NCI-H2227 treated with DMSO at 0.1 percent for 48 hours (cell line): ENCODE data around the gene TRNT1.
A peak's percentile ranks its signal among the peaks of the same experiment; 100 is the strongest.

ENCODE experiments used
- DNase-seq: peaks from one replicate; lab custom pipeline; 2025; lab: John Stamatoyannopoulos, UW

Gene TRNT1

GRCh38 chr3:3126477-3127431, at the start of gene TRNT1:
TSS of gene TRNT1 (plus strand) at chr3:3126940. CDS start at chr3:3129041, 2,101 bp downstream.
- DNase-seq = peak; percentile 82

DNA sequence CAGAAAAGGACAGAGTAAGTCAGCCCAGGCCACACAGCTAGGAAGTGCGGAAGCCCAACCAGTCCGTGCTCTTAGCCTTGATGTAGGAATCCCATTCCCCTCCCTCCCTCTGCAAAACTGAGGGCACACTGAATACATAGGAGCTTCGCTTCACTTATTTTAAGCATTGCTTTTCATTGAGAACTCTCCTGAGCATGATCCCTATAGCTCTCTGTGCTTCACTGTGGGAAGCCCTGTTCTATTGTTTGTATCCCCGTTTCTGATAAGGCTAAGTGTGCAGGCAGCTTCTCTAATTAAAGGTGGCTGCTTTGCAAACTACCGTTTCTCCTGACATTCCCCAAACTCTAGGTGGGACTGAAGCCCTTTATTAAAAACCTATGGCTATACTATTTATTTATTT, 46.4 kb upstream of the TRNT1 start:
- no peak for DNase-seq

GRCh38 chr3:3081381-3082233, 45.1 kb upstream of the TRNT1 start:
- DNase-seq = no peak

- DNase-seq = no peak
Measured at GRCh38 chr3:3082234-3082924, 44.4 kb upstream of the TRNT1 start.

- DNase-seq = no peak
Measured at GRCh38 chr3:3084890-3085289, 41.9 kb upstream of the TRNT1 start.

- no peak for DNase-seq
Measured at GRCh38 chr3:3085782-3086181, 41.0 kb upstream of the TRNT1 start.

DNA sequence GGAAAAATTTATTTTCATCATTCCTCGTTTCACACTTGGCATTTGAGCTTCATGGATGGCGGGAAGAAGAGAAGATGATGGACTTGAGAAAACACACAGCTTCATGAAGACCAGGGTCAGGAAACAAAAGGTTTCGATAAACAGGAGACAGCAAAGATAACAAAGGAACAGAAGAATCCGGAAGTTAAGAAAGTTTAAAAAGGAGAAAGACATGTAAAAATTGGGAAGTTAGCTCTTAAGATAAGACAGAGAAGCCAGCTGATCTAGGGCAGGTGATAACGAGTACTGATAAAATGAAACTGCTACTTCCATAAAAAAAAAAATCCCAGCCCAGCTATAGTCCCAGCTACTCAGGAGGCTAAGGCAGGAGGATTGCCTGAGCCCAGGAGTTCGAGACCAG, 40.5 kb upstream of the TRNT1 start:
- DNase-seq = no peak

DNA sequence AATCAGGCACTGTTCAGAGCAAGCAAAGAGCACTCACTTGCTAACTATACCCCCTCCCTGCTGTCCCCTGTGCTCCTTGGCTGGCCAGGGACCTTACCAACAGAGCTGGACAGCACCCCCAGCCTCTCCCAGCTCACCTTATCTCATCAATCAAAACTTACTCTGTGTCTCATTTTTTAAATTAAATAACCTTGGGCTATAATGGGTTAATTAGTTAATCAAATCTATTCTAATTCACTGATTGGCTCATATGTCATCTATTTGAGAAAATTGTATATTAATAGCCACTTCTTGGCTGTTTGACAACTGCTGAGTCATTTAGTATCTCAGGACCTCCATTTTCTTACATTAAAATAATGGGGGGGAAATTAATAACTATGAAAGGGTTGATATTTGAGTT, 39.5 kb upstream of the TRNT1 start:
- DNase-seq = no peak

DNA sequence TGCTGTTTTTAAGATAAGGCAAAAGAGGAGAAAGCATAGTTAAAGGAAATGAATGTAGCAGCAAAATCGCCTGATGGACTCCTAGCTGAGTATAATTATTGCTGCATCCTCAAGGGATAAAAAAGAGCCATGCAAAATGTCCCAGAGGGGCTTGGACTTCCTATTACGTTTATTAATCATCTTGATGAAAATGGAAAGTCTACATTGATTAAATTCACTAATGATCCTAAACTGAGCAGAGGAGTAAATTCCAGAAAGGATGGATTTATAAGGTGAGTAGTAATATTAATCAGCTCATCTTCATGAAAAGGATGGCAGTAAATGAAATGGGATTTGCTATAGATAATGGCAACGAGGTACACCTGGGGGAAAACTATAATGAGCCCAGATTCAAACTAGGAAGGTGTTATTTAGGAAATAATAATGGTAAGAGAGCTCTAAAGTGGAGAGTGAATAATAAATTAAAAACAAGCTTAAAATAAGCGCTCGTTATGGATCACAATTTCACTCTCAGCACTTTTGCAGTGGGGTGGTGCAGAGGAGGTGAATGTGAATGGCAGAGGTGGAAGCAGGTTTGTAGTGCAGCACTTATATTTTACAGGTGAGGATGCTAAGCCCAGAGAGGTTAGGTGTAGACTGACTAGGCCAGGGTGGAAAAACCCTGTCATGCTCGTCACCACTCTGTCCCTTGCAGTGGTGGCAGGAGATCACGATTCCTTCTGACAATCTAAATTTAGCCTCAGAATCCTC, 38.8 kb upstream of the TRNT1 start:
- DNase-seq = no peak

DNA sequence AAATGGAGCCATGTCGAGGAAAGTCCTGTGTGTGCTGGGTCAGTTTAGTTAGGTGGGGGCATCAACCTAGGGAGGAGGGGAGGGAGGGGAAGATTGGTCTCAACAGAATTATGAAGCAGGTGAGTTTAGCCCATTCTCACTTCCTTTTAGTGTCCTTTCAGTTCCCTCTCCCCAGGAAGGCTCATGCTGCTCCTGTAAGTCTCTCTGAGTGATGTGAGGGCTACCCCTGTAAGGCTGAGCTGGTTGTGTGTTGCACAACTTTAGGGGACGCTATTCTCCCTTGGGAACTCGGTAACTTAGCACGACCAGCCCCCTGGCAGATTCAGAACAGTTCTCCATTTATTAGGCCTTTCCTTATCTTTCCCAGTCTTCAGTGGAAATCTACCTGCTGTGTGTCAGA, 37.7 kb upstream of the TRNT1 start:
- no peak for DNase-seq

DNA sequence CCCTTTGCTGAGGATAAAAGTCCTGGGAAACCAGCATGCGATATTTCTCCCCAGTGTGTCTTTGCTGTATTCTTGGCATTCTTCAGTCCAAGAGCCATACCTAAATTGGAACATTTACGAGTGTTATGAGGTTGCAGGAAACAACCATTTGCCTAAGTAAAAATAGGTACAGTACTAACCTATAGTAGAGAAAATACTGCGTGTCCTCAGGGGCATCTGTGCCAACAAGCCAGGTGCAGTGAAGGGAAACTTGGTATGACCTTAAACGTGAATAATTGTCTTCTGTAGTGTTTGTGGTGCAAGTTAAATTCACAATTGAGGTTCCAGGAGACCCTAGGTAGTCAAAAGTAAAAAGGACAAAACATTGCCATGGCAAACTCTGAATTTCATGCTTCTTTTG, 28.8 kb upstream of the TRNT1 start:
- DNase-seq = no peak

DNA sequence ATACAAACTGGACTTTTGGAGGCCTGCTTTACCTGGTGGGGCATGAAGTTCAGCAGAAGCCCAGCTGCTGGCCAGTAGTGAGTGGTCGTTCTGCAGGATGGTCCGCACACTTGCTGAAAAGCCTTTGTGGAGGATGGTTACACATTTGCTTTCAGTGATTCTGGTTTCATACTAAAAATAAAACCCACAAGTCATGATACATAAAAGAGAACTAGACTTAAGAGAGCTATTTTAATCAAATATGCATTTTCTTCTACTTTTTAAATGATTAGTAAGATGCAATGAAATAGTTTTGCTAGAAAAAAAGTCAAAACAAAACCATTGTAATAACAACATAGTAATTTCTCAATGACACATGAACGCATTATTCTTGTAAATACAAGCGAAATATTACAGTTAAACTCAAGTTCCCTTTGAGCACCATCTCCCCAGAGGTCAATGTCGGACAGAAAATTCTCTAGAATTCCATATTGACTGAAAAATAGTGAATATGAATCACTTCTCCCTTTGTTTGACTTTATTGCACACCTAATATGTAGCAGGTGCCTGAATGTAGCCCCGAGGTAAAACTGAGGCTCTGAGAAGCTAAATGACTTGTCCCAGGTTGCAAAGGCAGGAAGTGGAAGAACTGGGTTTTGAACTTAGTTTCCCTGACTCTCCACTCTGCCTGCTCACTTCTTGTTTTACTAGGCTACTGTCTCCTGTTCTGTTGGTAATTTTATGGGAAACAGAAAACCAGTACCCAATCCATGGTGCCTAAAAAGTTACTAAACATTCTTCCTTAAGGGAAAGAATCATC, 24.9 kb upstream of the TRNT1 start:
- no peak for DNase-seq

- no peak for DNase-seq
Measured at GRCh38 chr3:3102751-3103150, 24.0 kb upstream of the TRNT1 start.

- no peak for DNase-seq
Measured at GRCh38 chr3:3105246-3105645, 21.5 kb upstream of the TRNT1 start.

DNA sequence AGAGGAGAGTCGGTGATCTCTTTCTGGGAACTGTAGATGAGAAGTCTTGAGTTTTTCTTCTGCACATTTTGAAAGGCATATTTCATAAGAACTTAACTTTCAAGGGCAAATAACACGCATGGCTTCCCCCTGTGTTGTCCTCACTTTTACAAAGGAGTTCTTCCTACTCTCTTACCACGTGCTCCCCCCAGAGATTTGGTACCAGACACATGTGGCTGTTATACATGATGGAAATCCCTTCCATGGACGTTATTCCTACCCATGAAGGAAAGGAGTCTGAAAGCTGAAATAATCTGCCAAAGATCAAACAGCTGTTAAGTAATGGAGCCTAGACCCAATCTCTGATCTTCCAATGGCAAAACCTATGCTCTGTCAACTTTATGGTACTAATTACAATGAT, 20.9 kb upstream of the TRNT1 start:
- no peak for DNase-seq

DNA sequence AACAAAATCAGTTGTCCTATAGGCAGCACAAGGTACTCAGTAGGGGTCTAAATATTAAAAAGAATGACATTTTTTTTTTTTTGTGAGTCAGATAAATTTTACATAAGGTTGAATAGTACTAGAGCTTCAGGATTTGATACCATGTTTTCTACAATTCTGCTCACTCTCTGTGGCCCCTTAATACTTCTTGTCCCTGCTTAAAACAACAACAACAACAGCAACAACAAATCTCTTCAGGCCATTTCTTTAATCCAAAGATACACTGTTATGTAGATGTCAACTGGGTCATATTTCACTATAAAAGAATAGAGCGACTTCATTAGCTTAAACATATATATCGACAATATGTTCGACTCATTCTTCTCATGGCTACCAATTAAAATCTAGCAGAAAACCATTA, 19.6 kb upstream of the TRNT1 start:
- no peak for DNase-seq

DNA sequence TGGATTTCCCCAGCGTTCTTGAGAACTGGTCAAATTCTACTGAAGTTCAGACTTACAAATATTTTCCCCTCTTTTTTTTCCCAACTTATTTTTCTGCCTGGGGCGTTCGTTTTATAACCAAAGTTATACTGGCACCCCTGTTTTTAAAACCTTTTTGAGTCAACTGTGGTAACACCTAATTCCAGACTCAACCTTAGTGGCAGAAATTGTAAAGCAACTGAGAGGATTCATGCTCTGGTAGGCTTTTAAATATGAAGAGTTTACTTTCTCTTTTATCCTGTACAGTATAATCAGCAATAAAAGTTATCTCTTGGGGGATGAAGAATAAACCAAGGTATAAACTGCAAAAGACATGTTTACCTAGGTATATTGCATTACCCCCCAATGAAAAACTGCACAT, 18.9 kb upstream of the TRNT1 start:
- DNase-seq = no peak

DNA sequence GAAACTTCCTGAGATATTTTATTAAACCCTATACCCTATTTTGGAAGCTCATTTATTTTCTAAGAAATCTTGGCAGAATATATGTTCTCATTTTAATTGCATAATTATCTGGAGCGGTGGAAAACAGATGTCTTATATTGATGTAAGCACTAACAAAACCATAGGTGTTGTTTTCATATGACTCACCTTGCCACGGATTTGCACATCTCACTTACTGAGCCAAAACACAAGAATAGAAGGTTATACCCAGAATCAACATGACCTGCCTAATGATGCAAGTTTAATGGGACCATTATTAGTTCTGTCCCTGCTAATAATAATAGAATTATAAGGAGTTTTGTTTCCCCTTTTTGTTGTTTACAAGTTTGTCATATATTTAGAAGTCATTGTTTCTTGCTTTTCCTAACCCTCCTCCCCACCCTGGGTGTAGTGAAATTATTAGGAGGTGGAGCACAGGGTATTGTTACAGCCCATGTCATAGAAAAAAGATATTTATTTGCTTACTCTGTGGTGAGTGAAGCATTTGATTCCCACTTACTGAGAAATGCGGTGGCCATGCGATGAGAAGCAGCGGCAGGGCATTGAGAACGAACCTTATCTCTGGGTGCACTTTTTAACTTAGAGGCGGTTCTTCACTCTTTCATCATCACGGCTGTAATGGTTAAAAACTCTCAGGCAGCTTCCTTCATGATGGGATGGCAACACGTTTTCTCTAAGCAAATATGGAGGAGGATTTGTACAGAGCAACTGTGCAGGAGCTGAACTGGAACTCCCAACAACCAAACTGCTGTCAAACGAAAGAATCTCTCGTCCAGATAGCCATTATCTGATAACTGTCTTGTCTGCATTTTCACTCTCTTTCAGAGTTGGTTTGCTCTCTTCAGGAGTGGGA, 17.1 kb upstream of the TRNT1 start:
- DNase-seq = no peak

- DNase-seq = peak; percentile 43
Measured at GRCh38 chr3:3110299-3110630, 16.5 kb upstream of the TRNT1 start, which contains the start of gene IL5RA. TSS of gene IL5RA (minus strand) at chr3:3110374. CDS start at chr3:3104984, 5,390 bp downstream.
